GM21529 (cell line): Measurements from ENCODE around the gene PDPK1.
"Not testable (repeated sequence)": the region's sequence is repeated elsewhere in the genome, so short reads cannot be mapped to it uniquely, and the experiment has no call there.

ENCODE experiments used
- ATAC-seq: cut with Tn5 transposase; IDR thresholded peaks from one replicate; pipeline ENCODE4 v1.9.1; 2021; ENCODE audit not compliant: unreplicated experiment

Gene PDPK1

GRCh38 chr16:2539845-2540458, 2.1 kb downstream of the PDPK1 start:
- not testable (repeated sequence) for ATAC-seq

GRCh38 chr16:2540912-2541311, 3.1 kb downstream of the PDPK1 start:
- not testable (repeated sequence) for ATAC-seq

GRCh38 chr16:2541409-2541808, 3.6 kb downstream of the PDPK1 start:
- ATAC-seq: not testable (repeated sequence)

GRCh38 chr16:2543771-2544170, 6.0 kb downstream of the PDPK1 start:
- not testable (repeated sequence) for ATAC-seq

GRCh38 chr16:2550283-2550878, 12.6 kb downstream of the PDPK1 start:
- ATAC-seq: not testable (repeated sequence)

- not testable (repeated sequence) for ATAC-seq
These were observed 13.6 kb downstream of the PDPK1 start for GRCh38 chr16:2551420-2551889.

GRCh38 chr16:2554709-2555425, 17.0 kb downstream of the PDPK1 start:
- ATAC-seq: not testable (repeated sequence)

GRCh38 chr16:2557150-2557549, 19.3 kb downstream of the PDPK1 start:
- ATAC-seq: not testable (repeated sequence)

GRCh38 chr16:2560131-2560797, 22.4 kb downstream of the PDPK1 start:
- ATAC-seq: peak; percentile 53

GRCh38 chr16:2560798-2561133, 22.9 kb downstream of the PDPK1 start:
- peak; percentile 43 for ATAC-seq

- ATAC-seq: not testable (repeated sequence)
These were observed 29.7 kb downstream of the PDPK1 start for GRCh38 chr16:2567506-2567905.

GRCh38 chr16:2568573-2568972, 30.8 kb downstream of the PDPK1 start:
- not testable (repeated sequence) for ATAC-seq

GRCh38 chr16:2572704-2573103, 34.9 kb downstream of the PDPK1 start:
- not testable (repeated sequence) for ATAC-seq

- ATAC-seq: not testable (repeated sequence)
These were observed 38.0 kb downstream of the PDPK1 start for GRCh38 chr16:2575839-2576238.

GRCh38 chr16:2577044-2577443, 39.2 kb downstream of the PDPK1 start:
- not testable (repeated sequence) for ATAC-seq

GRCh38 chr16:2578905-2579304, 41.1 kb downstream of the PDPK1 start:
- not testable (repeated sequence) for ATAC-seq

GRCh38 chr16:2580143-2580542, 42.3 kb downstream of the PDPK1 start:
- ATAC-seq: not testable (repeated sequence)

GRCh38 chr16:2580818-2581217, 43.0 kb downstream of the PDPK1 start:
- not testable (repeated sequence) for ATAC-seq

- no peak for ATAC-seq
These were observed 47.2 kb downstream of the PDPK1 start for GRCh38 chr16:2584729-2585650.

GRCh38 chr16:2585651-2586081, 47.8 kb downstream of the PDPK1 start:
- no peak for ATAC-seq
